H9 (cell line): ENCODE data around the gene AP3D1. TPM values are rescaled to one million over a fixed set of nuclear protein-coding genes. Genes with fewer than 3 reads are reported as not detected.

Experiments
- DNase-seq: peaks from one replicate; pipeline ENCODE4 v3.0.0-alpha.2; 2017
- H2AFZ ChIP-seq: one replicate; pipeline ENCODE4 v1.6.1; 2013; ENCODE audit warnings: mild to moderate bottlenecking, low read length, control low read depth, moderate library complexity
- H2AK5ac ChIP-seq: 2 replicates; pipeline ENCODE4 v1.6.1; 2013; ENCODE audit warnings: low read length, control low read depth, mixed read lengths; ENCODE audit not compliant: insufficient read length
- H2BK120ac ChIP-seq: one replicate; pipeline ENCODE4 v1.6.1; 2013; ENCODE audit warnings: low read depth, mild to moderate bottlenecking, low read length, control low read depth, inconsistent platforms; ENCODE audit not compliant: poor library complexity, severe bottlenecking
- H2BK12ac ChIP-seq: 2 replicates; pipeline ENCODE4 v1.6.1; 2013; ENCODE audit warnings: low read length, control low read depth, mixed read lengths, low read depth; ENCODE audit not compliant: insufficient read length
- H2BK15ac ChIP-seq: 2 replicates; pipeline ENCODE4 v1.6.1; 2013; ENCODE audit warnings: low read depth, low read length, control low read depth
- H2BK20ac ChIP-seq: one replicate; pipeline ENCODE4 v1.6.1; 2013; ENCODE audit warnings: low read depth, mild to moderate bottlenecking, low read length, control low read depth, inconsistent platforms; ENCODE audit not compliant: poor library complexity, severe bottlenecking
- H2BK5ac ChIP-seq: 2 replicates; pipeline ENCODE4 v1.6.1; 2013; ENCODE audit warnings: low read length, control low read depth, mixed read lengths; ENCODE audit not compliant: insufficient read length
- H3K14ac ChIP-seq: 2 replicates; pipeline ENCODE4 v1.6.1; 2013; ENCODE audit warnings: low read length, control low read depth; ENCODE audit not compliant: insufficient read depth
- H3K18ac ChIP-seq: 2 replicates; pipeline ENCODE4 v1.6.1; 2013; ENCODE audit warnings: low read depth, mild to moderate bottlenecking, mixed read lengths, low read length, control low read depth; ENCODE audit not compliant: insufficient read length
- H3K23ac ChIP-seq: 2 replicates; pipeline ENCODE4 v1.6.1; 2013; ENCODE audit warnings: low read length, control low read depth, mixed read lengths, low read depth; ENCODE audit not compliant: insufficient read length
- H3K23me2 ChIP-seq: 2 replicates; pipeline ENCODE4 v1.6.1; 2013; ENCODE audit warnings: low read depth, mild to moderate bottlenecking, mixed read lengths, low read length, control low read depth; ENCODE audit not compliant: insufficient read length, poor library complexity, severe bottlenecking
- H3K27ac ChIP-seq: 2 replicates; pipeline ENCODE4 v1.5.1; 2013; ENCODE audit warnings: low read length, control low read depth, mixed read lengths, low read depth; ENCODE audit not compliant: insufficient read length
- H3K27me3 ChIP-seq: 2 replicates; pipeline ENCODE4 v1.6.1; 2013; ENCODE audit warnings: low read length, control low read depth, inconsistent platforms; ENCODE audit not compliant: insufficient read depth
- H3K4ac ChIP-seq: 2 replicates; pipeline ENCODE4 v1.6.1; 2013; ENCODE audit warnings: low read depth, mild to moderate bottlenecking, control low read depth, inconsistent platforms, low read length, moderate library complexity
- H3K4me1 ChIP-seq: 2 replicates; pipeline ENCODE4 v1.6.1; 2013; ENCODE audit warnings: low read length, control low read depth, inconsistent platforms; ENCODE audit not compliant: insufficient read depth
- H3K4me2 ChIP-seq: 2 replicates; pipeline ENCODE4 v1.6.1; 2013; ENCODE audit warnings: low read length, control low read depth, mixed read lengths; ENCODE audit not compliant: insufficient read length, insufficient read depth
- H3K56ac ChIP-seq: 2 replicates; pipeline ENCODE4 v1.6.1; 2013; ENCODE audit warnings: low read depth, mild to moderate bottlenecking, mixed read lengths, low read length, control low read depth; ENCODE audit not compliant: insufficient read length
- H3K79me1 ChIP-seq: 2 replicates; pipeline ENCODE4 v1.6.1; 2013; ENCODE audit warnings: low read depth, mild to moderate bottlenecking, moderate library complexity, low read length, control low read depth, inconsistent platforms; ENCODE audit not compliant: insufficient read depth, poor library complexity, severe bottlenecking
- H3K79me2 ChIP-seq: 2 replicates; pipeline ENCODE4 v1.6.1; 2013; ENCODE audit warnings: low read length, control low read depth, inconsistent platforms; ENCODE audit not compliant: insufficient read depth
- H3K9ac ChIP-seq: 2 replicates; pipeline ENCODE4 v1.6.1; 2013; ENCODE audit warnings: low read length, control low read depth, mixed read lengths; ENCODE audit not compliant: insufficient read length; ENCODE audit errors: extremely low read depth
- H3K9me3 ChIP-seq: one replicate; pipeline ENCODE4 v1.6.1; 2013; ENCODE audit warnings: low read depth, low read length, inconsistent platforms; ENCODE audit not compliant: control insufficient read depth
- H3T11ph ChIP-seq: one replicate; pipeline ENCODE4 v1.6.1; 2013; ENCODE audit warnings: mild to moderate bottlenecking, low read length, control low read depth, inconsistent platforms
- H4K20me1 ChIP-seq: one replicate; pipeline ENCODE4 v1.6.1; 2013; ENCODE audit not compliant: control insufficient read depth, insufficient read length, insufficient read depth
- H4K5ac ChIP-seq: 2 replicates; pipeline ENCODE4 v1.6.1; 2013; ENCODE audit warnings: low read depth, mild to moderate bottlenecking, mixed read lengths, low read length, control low read depth; ENCODE audit not compliant: insufficient read length
- H4K8ac ChIP-seq: replicated peaks from 2 replicates; pipeline ENCODE4 v1.6.1; 2013; ENCODE audit warnings: low read length, control low read depth, mixed read lengths, low read depth; ENCODE audit not compliant: insufficient read length
- H4K91ac ChIP-seq: 2 replicates; pipeline ENCODE4 v1.6.1; 2013; ENCODE audit warnings: low read depth, mild to moderate bottlenecking, moderate library complexity, mixed read lengths, low read length, control low read depth; ENCODE audit not compliant: insufficient read length
- H3K27ac Mint-ChIP-seq, 3 experiments: 2 replicates in 2 of 3; 3 replicates in 1 of 3; pipeline ENCODE4 v1.8.0; 2020 to 2021; ENCODE audit warnings: mixed read lengths in 3 of 3, mild to moderate bottlenecking in 1 of 3, moderate library complexity in 1 of 3
- H3K27me3 Mint-ChIP-seq: 2 replicates; pipeline ENCODE4 v1.8.0; 2021; ENCODE audit warnings: low read depth, mild to moderate bottlenecking, moderate library complexity, mixed read lengths
- H3K36me3 Mint-ChIP-seq, 3 experiments: 2 replicates in 2 of 3; 3 replicates in 1 of 3; pipeline ENCODE4 v1.8.0; 2020 to 2021; ENCODE audit warnings: low read depth in 3 of 3, mixed read lengths in 3 of 3; ENCODE audit not compliant: insufficient read depth in 1 of 3
- H3K4me1 Mint-ChIP-seq, 2 experiments: 2 replicates each; pipeline ENCODE4 v1.8.0; 2020; ENCODE audit warnings: mixed read lengths in 2 of 2
- H3K4me3 Mint-ChIP-seq, 2 experiments: 2 replicates in 1 of 2; 3 replicates in 1 of 2; pipeline ENCODE4 v1.8.0; 2020 to 2021; ENCODE audit warnings: mild to moderate bottlenecking in 2 of 2, mixed read lengths in 2 of 2, moderate library complexity in 1 of 2
- H3K9me3 Mint-ChIP-seq, 2 experiments: 2 replicates in 1 of 2; 3 replicates in 1 of 2; pipeline ENCODE4 v1.8.0; 2020; ENCODE audit warnings: mild to moderate bottlenecking in 2 of 2, mixed read lengths in 2 of 2, moderate library complexity in 1 of 2
- WGBS: extraction: QIAGEN DNeasy Blood & Tissue Kit; methylation state at CpG from one replicate; pipeline ENCODE4 v1.1.7; 2013; ENCODE audit warnings: missing lambda C conversion rate, low lambda C conversion rate, mixed read lengths; ENCODE audit not compliant: insufficient read length; ENCODE audit errors: extremely low coverage; 5-methylcytosine and 5-hydroxymethylcytosine counted together
- total RNA-seq: library from RNA; stranded (reverse); gene quantifications from 2 replicates; pipeline ENCODE4 v1.2.1, GENCODE V29; 2021
- TF ChIP-seq, protein P1 (sequence below): fragments of 200-600 bp; sonication (generic); conservative IDR thresholded peaks from 3 replicates; pipeline ENCODE4 v1.8.0; 2021; ENCODE audit warnings: antibody characterized with exemption, mild to moderate bottlenecking

The AP3D1 gene
- total RNA-seq, 1 experiment from 2014 or later = 142 TPM

- Mint-ChIP-seq H3K9me3 (no peaks in the 10 kb centered on the region), H3K4me3 (no peak overlapping the region), H3K27me3 (no peaks in the 10 kb centered on the region), H3K4me1 (peaks cover 7 to 8% of the 10 kb centered on the region in 2 experiments; a peak in 3 of 4 replicates), H3K36me3 (peaks cover 12 to 45% (median 37%) of the 10 kb centered on the region in 3 experiments), H3K27ac (no peak overlapping the region)
- no peaks in the 10 kb centered on the region for H3K4me1 ChIP-seq
- H3T11ph ChIP-seq = no peak overlapping the region
- H4K20me1 ChIP-seq = peaks cover 2% of the 10 kb centered on the region
- peaks cover 46% of the 10 kb centered on the region; the same call in 1 of the 2 replicates for H3K79me2 ChIP-seq
- H3K56ac ChIP-seq = no peak overlapping the region
- H3K18ac ChIP-seq = no peak overlapping the region
- WGBS = no CpG with 5 or more reads among the region's 15 CpGs
- H4K91ac ChIP-seq = no peak overlapping the region
- H2AK5ac ChIP-seq = no peak overlapping the region
- no peak overlapping the region for H4K5ac ChIP-seq
- no peak overlapping the region for H2BK5ac ChIP-seq
- H3K4ac ChIP-seq = no peak overlapping the region
- TF ChIP-seq, protein P1, sequence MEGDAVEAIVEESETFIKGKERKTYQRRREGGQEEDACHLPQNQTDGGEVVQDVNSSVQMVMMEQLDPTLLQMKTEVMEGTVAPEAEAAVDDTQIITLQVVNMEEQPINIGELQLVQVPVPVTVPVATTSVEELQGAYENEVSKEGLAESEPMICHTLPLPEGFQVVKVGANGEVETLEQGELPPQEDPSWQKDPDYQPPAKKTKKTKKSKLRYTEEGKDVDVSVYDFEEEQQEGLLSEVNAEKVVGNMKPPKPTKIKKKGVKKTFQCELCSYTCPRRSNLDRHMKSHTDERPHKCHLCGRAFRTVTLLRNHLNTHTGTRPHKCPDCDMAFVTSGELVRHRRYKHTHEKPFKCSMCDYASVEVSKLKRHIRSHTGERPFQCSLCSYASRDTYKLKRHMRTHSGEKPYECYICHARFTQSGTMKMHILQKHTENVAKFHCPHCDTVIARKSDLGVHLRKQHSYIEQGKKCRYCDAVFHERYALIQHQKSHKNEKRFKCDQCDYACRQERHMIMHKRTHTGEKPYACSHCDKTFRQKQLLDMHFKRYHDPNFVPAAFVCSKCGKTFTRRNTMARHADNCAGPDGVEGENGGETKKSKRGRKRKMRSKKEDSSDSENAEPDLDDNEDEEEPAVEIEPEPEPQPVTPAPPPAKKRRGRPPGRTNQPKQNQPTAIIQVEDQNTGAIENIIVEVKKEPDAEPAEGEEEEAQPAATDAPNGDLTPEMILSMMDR = no peak
- no peak overlapping the region for H2AFZ ChIP-seq
- no peak overlapping the region for H3K27ac ChIP-seq
- no peak overlapping the region for H2BK120ac ChIP-seq
- H3K9me3 ChIP-seq = no peaks in the 10 kb centered on the region
- no peak overlapping the region for H4K8ac ChIP-seq
- H3K9ac ChIP-seq = no peak overlapping the region
- H2BK15ac ChIP-seq = no peak overlapping the region
- H3K23me2 ChIP-seq = no peaks in the 10 kb centered on the region
- no peaks in the 10 kb centered on the region for H3K27me3 ChIP-seq
- no peak overlapping the region for H3K4me2 ChIP-seq
- no peak overlapping the region for H2BK12ac ChIP-seq
- no peak overlapping the region for H2BK20ac ChIP-seq
- H3K14ac ChIP-seq = no peak overlapping the region
- H3K23ac ChIP-seq = no peak overlapping the region
- no peak for DNase-seq
- H3K79me1 ChIP-seq = peaks cover 8% of the 10 kb centered on the region
Observed at GRCh38 chr19:2142173-2142829, 9.1 kb downstream of the AP3D1 start.
